Measurements from ENCODE around the gene GNAT2. TPM values are rescaled to one million over a fixed set of nuclear protein-coding genes. Genes with fewer than 3 reads are reported as not detected.

The GNAT2 gene
- total RNA-seq, 1 donor from 2014 or later, result not detected

DNA sequence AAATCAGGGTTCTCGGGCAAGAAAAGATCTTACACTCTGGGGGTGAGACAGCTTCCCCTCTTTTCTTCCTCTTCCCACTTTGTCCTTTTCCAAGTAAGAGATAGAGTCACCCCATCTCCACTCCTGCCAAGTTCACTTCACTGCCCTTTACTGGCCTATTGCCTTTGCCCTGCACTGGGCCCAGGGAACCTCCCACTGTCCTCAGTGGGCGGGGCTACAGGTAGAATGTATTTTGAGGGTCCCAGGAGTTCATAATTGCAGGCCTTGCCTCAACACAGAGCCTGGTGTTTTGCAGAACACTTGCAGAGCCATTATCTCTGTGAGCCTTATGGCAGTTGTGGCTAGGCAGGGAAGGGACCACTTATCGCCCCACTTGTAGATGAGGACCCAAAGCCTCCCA is 3.5 kb upstream of the GNAT2 start:
- H3K27ac Mint-ChIP-seq, result peak overlapping the region; percentile 79
- H3K9me3 Mint-ChIP-seq, result no peaks in the 10 kb centered on the region
- intact Hi-C loops (cut with micrococcal nuclease), result loop anchor here (5.0 to 10.0 kb wide), 2 partner anchors 198 to 511 kb away; partner anchors contain the start of genes ELAPOR1 and PSMA5
- DNase-seq (no peak), ATAC-seq (ENCODE audit: low read depth) (no peak)
- no peaks in the 10 kb centered on the region for H3K27me3 Mint-ChIP-seq
- ChIA-PET POLR2A (interaction anchor here (1.2 kb wide), 1 partner anchor 74 kb away, joined by 3 read pairs; the partner anchor contains the start of gene GNAI3), CTCF (interaction anchor here (0.5 to 4.8 kb wide), 2 partner anchors 18 to 94 kb away, joined by 3 to 19 read pairs; no protein-coding TSS in a partner anchor)
- H3K4me3 Mint-ChIP-seq, result no peak overlapping the region
- TF ChIP-seq, protein P1, sequence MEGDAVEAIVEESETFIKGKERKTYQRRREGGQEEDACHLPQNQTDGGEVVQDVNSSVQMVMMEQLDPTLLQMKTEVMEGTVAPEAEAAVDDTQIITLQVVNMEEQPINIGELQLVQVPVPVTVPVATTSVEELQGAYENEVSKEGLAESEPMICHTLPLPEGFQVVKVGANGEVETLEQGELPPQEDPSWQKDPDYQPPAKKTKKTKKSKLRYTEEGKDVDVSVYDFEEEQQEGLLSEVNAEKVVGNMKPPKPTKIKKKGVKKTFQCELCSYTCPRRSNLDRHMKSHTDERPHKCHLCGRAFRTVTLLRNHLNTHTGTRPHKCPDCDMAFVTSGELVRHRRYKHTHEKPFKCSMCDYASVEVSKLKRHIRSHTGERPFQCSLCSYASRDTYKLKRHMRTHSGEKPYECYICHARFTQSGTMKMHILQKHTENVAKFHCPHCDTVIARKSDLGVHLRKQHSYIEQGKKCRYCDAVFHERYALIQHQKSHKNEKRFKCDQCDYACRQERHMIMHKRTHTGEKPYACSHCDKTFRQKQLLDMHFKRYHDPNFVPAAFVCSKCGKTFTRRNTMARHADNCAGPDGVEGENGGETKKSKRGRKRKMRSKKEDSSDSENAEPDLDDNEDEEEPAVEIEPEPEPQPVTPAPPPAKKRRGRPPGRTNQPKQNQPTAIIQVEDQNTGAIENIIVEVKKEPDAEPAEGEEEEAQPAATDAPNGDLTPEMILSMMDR (IDR thresholded peaks at IDR 0.05), result no peak
- peaks cover 66% of the 10 kb centered on the region for H3K4me1 Mint-ChIP-seq
- peaks cover 27% of the 10 kb centered on the region for H3K36me3 Mint-ChIP-seq (ENCODE audit: low read depth)

DNA sequence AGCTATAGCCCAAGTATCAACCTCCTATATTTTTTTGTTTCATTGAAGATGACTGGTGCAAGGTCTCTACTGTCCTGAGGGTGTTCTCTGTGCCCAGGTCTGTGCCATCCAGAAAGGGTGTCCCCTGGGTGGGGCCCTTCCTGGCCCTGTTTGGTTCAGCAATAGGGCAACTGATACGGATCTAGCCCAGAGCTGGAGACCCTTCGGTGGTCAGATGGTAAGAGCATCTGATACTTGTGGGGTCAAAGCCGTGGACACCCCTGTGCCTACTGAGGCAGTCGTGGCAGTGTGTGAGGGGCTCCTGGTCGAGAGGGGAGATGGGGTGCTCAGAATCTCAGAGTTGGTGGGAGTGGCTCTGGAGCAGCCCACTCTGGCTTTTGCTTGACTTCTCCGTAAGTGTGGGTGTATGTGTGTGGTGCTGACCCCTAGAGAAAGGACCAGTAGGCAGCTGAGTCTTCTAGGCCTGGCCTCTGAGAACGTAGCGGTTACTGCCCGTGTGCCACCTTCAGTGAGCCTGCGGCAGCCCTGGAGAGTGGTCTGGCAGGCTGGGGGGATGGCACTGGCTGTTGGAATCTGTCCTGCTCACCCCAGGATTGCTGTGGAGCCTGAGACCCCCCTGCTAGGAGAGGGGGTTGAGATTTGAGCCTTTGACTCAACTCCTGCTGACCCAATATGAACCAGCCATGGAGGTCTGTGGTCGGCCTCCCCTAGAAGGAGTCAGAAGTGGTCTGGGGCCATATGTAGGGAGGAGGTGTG is 2.9 kb upstream of the GNAT2 start:
- no peak for DNase-seq
- ChIA-PET POLR2A (interaction anchor here (1.2 kb wide), 1 partner anchor 74 kb away, joined by 3 read pairs; the partner anchor contains the start of gene GNAI3), CTCF (interaction anchor here (0.5 to 4.8 kb wide), 2 partner anchors 18 to 93 kb away, joined by 3 to 19 read pairs; no protein-coding TSS in a partner anchor)
- no peaks in the 10 kb centered on the region for H3K27me3 Mint-ChIP-seq
- no peak for ATAC-seq (ENCODE audit: low read depth)
- H3K4me3 Mint-ChIP-seq, result peak overlapping the region; percentile 90
- intact Hi-C loops (cut with micrococcal nuclease), result loop anchor here (5.0 to 10.0 kb wide), 2 partner anchors 198 to 510 kb away; partner anchors contain the start of genes ELAPOR1 and PSMA5
- H3K36me3 Mint-ChIP-seq (ENCODE audit: low read depth), result peaks cover 22% of the 10 kb centered on the region
- peaks cover 70% of the 10 kb centered on the region for H3K4me1 Mint-ChIP-seq
- no peaks in the 10 kb centered on the region for H3K9me3 Mint-ChIP-seq
- peak overlapping the region; percentile 75 for H3K27ac Mint-ChIP-seq
- TF ChIP-seq, protein P1 (IDR thresholded peaks at IDR 0.05), result no peak

DNA sequence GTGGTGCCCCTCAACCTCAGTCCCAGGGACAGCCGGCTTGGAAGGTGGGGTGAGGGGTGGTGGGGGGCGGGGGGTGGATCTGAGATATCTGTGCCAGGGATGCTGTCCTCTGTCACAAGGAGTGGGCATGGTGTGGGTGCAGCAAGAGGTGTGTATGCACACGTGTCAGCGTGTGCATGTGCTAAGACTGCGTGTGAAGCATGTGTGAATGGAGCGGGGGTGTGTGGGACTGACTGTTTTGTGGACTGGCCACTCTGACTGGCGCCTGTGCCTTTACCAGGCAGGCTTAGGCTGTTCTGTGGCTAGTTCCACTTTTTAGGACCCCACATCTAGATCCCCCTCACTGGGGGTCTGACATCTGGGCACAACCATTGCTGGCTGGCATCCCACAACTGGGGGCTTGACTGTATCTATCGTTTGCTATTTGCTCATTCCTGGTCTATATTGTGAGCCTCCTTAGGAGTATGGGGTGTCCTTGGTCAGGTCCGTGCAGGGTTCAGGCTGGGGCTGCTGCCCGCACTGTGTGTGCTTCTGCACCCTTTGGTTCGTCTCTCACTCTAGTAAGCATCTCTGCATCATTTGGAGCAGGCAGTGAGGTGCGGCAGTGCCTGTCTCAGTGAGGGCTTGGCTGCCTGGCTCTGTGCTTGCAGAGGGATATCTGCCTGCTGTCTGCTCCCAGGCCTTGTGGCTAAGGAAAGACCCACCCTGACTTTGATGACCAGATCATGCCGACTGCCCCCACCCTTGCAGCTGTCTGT is 2.1 kb upstream of the GNAT2 start:
- no peaks in the 10 kb centered on the region for H3K9me3 Mint-ChIP-seq
- TF ChIP-seq, protein P1 (IDR thresholded peaks at IDR 0.05), result no peak
- peak overlapping the region; percentile 90 for H3K4me3 Mint-ChIP-seq
- H3K27me3 Mint-ChIP-seq, result no peaks in the 10 kb centered on the region
- DNase-seq, result no peak
- peak overlapping the region; percentile 93 for H3K27ac Mint-ChIP-seq
- peaks cover 15% of the 10 kb centered on the region for H3K36me3 Mint-ChIP-seq (ENCODE audit: low read depth)
- no peak for ATAC-seq (ENCODE audit: low read depth)
- intact Hi-C loops (cut with micrococcal nuclease), result loop anchor here (2.0 to 10.0 kb wide), 3 partner anchors 35 to 509 kb away; partner anchors contain the start of genes ELAPOR1, GSTM4 and PSMA5
- peaks cover 72% of the 10 kb centered on the region for H3K4me1 Mint-ChIP-seq
- POLR2A ChIA-PET, result interaction anchor here (0.6 to 2.8 kb wide), 4 partner anchors 51 to 138 kb away, joined by 3 to 35 read pairs (median 6); partner anchors contain the start of genes ATXN7L2 and GNAI3
- CTCF ChIA-PET, result interaction anchor here (4.8 kb wide), 1 partner anchor 19 kb away, joined by 19 read pairs; no protein-coding TSS in a partner anchor

DNA sequence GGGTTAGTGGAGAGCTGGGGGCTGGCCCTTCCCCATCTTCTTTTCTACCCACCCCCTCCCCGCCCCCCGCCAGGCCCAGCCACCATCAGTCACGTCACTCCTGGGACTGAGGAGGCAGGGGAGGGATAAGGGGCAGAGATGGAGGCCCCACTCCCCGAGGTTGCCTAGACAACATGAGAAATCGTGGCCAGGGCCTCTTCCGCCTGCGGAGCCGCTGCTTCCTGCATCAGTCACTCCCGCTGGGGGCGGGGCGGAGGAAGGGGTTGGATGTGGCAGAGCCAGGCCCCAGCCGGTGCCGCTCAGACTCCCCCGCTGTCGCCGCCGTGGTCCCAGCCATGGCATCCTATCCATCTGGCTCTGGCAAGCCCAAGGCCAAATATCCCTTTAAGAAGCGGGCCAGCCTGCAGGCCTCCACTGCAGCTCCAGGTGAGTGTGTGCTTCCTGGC is 1.4 kb upstream of the GNAT2 start:
- peak; percentile 80 for DNase-seq
- H3K4me3 Mint-ChIP-seq, result peak overlapping the region; percentile 90
- TF ChIP-seq, protein P1 (IDR thresholded peaks at IDR 0.05), result no peak
- peaks cover 8% of the 10 kb centered on the region for H3K36me3 Mint-ChIP-seq (ENCODE audit: low read depth)
- CTCF ChIA-PET, result interaction anchor here (0.7 to 2.3 kb wide), 4 partner anchors 9 to 127 kb away, joined by 3 to 11 read pairs (median 8); partner anchors contain the start of gene CYB561D1
- POLR2A ChIA-PET, result interaction anchor here (0.6 to 2.8 kb wide), 5 partner anchors 22 to 391 kb away, joined by 3 to 35 read pairs (median 6); partner anchors contain the start of genes ATXN7L2 and GNAI3
- ATAC-seq (ENCODE audit: low read depth), result peak; percentile 67
- H3K9me3 Mint-ChIP-seq, result no peaks in the 10 kb centered on the region
- peaks cover 78% of the 10 kb centered on the region for H3K4me1 Mint-ChIP-seq
- intact Hi-C loops (cut with micrococcal nuclease), result loop anchor here (2.0 to 10.0 kb wide), 3 partner anchors 36 to 509 kb away; partner anchors contain the start of genes ELAPOR1, GSTM4 and PSMA5
- no peaks in the 10 kb centered on the region for H3K27me3 Mint-ChIP-seq
- H3K27ac Mint-ChIP-seq, result peak overlapping the region; percentile 93

All from activated B cell treated with CpG ODN at 0.5 μM for 24 hours (primary cell).